GM18867 (cell line): ENCODE data around the gene SETD3.

Experiments
- ATAC-seq: cut with Tn5 transposase; IDR thresholded peaks from one replicate; pipeline ENCODE4 v1.9.1; 2021; ENCODE audit warnings: mild to moderate bottlenecking, moderate library complexity; ENCODE audit not compliant: unreplicated experiment

The SETD3 gene

GRCh38 chr14:99461411-99462085 is 19.1 kb downstream of the SETD3 start:
- no peak for ATAC-seq

- no peak for ATAC-seq
These were observed 19.9 kb downstream of the SETD3 start for GRCh38 chr14:99460793-99461192.

- ATAC-seq = no peak
These were observed 21.1 kb downstream of the SETD3 start for GRCh38 chr14:99459481-99460100.

GRCh38 chr14:99454246-99454645 is 26.4 kb downstream of the SETD3 start:
- ATAC-seq = no peak

GRCh38 chr14:99452968-99453367 is 27.7 kb downstream of the SETD3 start:
- ATAC-seq = no peak

GRCh38 chr14:99451234-99451633 is 29.4 kb downstream of the SETD3 start:
- no peak for ATAC-seq

GRCh38 chr14:99450266-99450665 is 30.4 kb downstream of the SETD3 start:
- no peak for ATAC-seq

GRCh38 chr14:99447739-99448138 is 32.9 kb downstream of the SETD3 start:
- no peak for ATAC-seq

GRCh38 chr14:99445931-99446330 is 34.7 kb downstream of the SETD3 start:
- no peak for ATAC-seq

- ATAC-seq = no peak
These were observed 38.7 kb downstream of the SETD3 start for GRCh38 chr14:99441918-99442317.

- no peak for ATAC-seq
These were observed 39.3 kb downstream of the SETD3 start for GRCh38 chr14:99441157-99441870.

- ATAC-seq = no peak
These were observed 40.4 kb downstream of the SETD3 start for GRCh38 chr14:99440278-99440677.

GRCh38 chr14:99437706-99438105 is 43.0 kb downstream of the SETD3 start:
- ATAC-seq = no peak

GRCh38 chr14:99436247-99437180 is 44.1 kb downstream of the SETD3 start:
- ATAC-seq = no peak

- ATAC-seq = no peak
These were observed 45.3 kb downstream of the SETD3 start for GRCh38 chr14:99435327-99435726.

- no peak for ATAC-seq
These were observed 48.2 kb downstream of the SETD3 start for GRCh38 chr14:99432485-99432884.

GRCh38 chr14:99431986-99432385 is 48.7 kb downstream of the SETD3 start:
- ATAC-seq = no peak

- peak; percentile 48 for ATAC-seq
These were observed 50.2 kb downstream of the SETD3 start for GRCh38 chr14:99430491-99430890.

- ATAC-seq = no peak
These were observed 52.9 kb downstream of the SETD3 start for GRCh38 chr14:99427632-99428300.

GRCh38 chr14:99426813-99427346 is 53.8 kb downstream of the SETD3 start:
- no peak for ATAC-seq
